HG03520 (cell line): ENCODE data around the gene CD84.
"Not testable (repeated sequence)": the region's sequence is repeated elsewhere in the genome, so short reads cannot be mapped to it uniquely, and the experiment has no call there.

Source experiments
- ATAC-seq: cut with Tn5 transposase; IDR thresholded peaks from one replicate; pipeline ENCODE4 v1.9.1; 2021; ENCODE audit warnings: mild to moderate bottlenecking, moderate library complexity; ENCODE audit not compliant: unreplicated experiment

The CD84 gene

GRCh38 chr1:160519642-160520435, 59.5 kb downstream of the CD84 start:
- ATAC-seq = no peak

GRCh38 chr1:160517519-160517918, 61.8 kb downstream of the CD84 start:
- ATAC-seq = not testable (repeated sequence)

GRCh38 chr1:160515908-160516307, 63.4 kb downstream of the CD84 start:
- ATAC-seq = not testable (repeated sequence)

- ATAC-seq = no peak
These were observed 74.6 kb downstream of the CD84 start for GRCh38 chr1:160504651-160505050.

- ATAC-seq = no peak
These were observed 76.2 kb downstream of the CD84 start for GRCh38 chr1:160503087-160503486.

- no peak for ATAC-seq
These were observed 78.8 kb downstream of the CD84 start for GRCh38 chr1:160500321-160500990.

- no peak for ATAC-seq
These were observed 79.7 kb downstream of the CD84 start for GRCh38 chr1:160499631-160500030.

GRCh38 chr1:160498301-160499065, 80.8 kb downstream of the CD84 start:
- ATAC-seq = not testable (repeated sequence)

- ATAC-seq = no peak
These were observed 83.0 kb downstream of the CD84 start for GRCh38 chr1:160496334-160496733.

- ATAC-seq = no peak
These were observed 84.7 kb downstream of the CD84 start for GRCh38 chr1:160494620-160495019.

- ATAC-seq = no peak
These were observed 86.7 kb downstream of the CD84 start for GRCh38 chr1:160492617-160493016.

GRCh38 chr1:160491981-160492380, 87.3 kb downstream of the CD84 start:
- ATAC-seq = no peak
